WTC11 (cell line): ENCODE results near the gene CABLES1. TPM values are rescaled to one million over a fixed set of nuclear protein-coding genes. Genes with fewer than 3 reads are reported as not detected.
A peak's percentile ranks its signal among the peaks of the same experiment; 100 is the strongest.

Source experiments
- ATAC-seq: fragments of 200-7000 bp; cut with Tn5 transposase; 2 replicates; pipeline ENCODE4 v1.10.0; 2021; ENCODE audit warnings: mild to moderate bottlenecking, moderate library complexity
- CTCF ChIA-PET: fragments of 300-600 bp; sonication (Branson Sonifier 250); formaldehyde crosslinking; loops from one replicate; lab custom pipeline; 2021; ENCODE audit warnings: antibody characterized with exemption; lab: Charles Lee
- POLR2A ChIA-PET: fragments of 350-600 bp; sonication (Branson Sonifier 250); formaldehyde crosslinking; loops from one replicate; lab custom pipeline; 2021; ENCODE audit warnings: antibody characterized with exemption; lab: Charles Lee
- DNase-seq: peaks from one replicate; pipeline ENCODE4 v3.0.0; 2021; ENCODE audit warnings: low spot score
- H3K27ac Mint-ChIP-seq: 2 replicates; pipeline ENCODE4 v1.8.0; 2021; ENCODE audit warnings: mixed read lengths
- H3K27me3 Mint-ChIP-seq: 2 replicates; pipeline ENCODE4 v1.8.0; 2021; ENCODE audit warnings: low read depth, mild to moderate bottlenecking, moderate library complexity, mixed read lengths
- H3K36me3 Mint-ChIP-seq: 2 replicates; pipeline ENCODE4 v1.8.0; 2021; ENCODE audit warnings: mixed read lengths
- H3K4me1 Mint-ChIP-seq: 2 replicates; pipeline ENCODE4 v1.8.0; 2022; ENCODE audit warnings: mixed read lengths
- H3K4me3 Mint-ChIP-seq: 2 replicates; pipeline ENCODE4 v1.8.0; 2021; ENCODE audit warnings: mild to moderate bottlenecking, moderate library complexity, mixed read lengths
- H3K9me3 Mint-ChIP-seq: 2 replicates; pipeline ENCODE4 v1.8.0; 2021; ENCODE audit warnings: mixed read lengths
- CTCF ChIP-seq: fragments of 200-600 bp; IDR thresholded peaks from 2 replicates; pipeline ENCODE4 v1.8.0; 2022; ENCODE audit warnings: antibody characterized with exemption
- ERG ChIP-seq: fragments of 250-450 bp; sonication (Bioruptor Pico); IDR thresholded peaks from 2 replicates; pipeline ENCODE4 v1.8.0; 2021; ENCODE audit warnings: mild to moderate bottlenecking
- ESRRA ChIP-seq: sonication (generic); formaldehyde crosslinking; IDR thresholded peaks from 2 replicates; pipeline ENCODE4 v1.8.1; 2022; ENCODE audit warnings: mild to moderate bottlenecking, missing genetic modification reagents, borderline replicate concordance
- FOXJ3 ChIP-seq: sonication (generic); formaldehyde crosslinking; IDR thresholded peaks from 2 replicates; pipeline ENCODE4 v1.9.0; 2021; ENCODE audit warnings: missing genetic modification reagents, mild to moderate bottlenecking, borderline replicate concordance
- FOXP4 ChIP-seq: sonication (generic); formaldehyde crosslinking; IDR thresholded peaks from 2 replicates; pipeline ENCODE4 v1.8.0; 2022; ENCODE audit warnings: mild to moderate bottlenecking, missing genetic modification reagents
- IRF1 ChIP-seq: sonication (generic); formaldehyde crosslinking; IDR thresholded peaks from 2 replicates; pipeline ENCODE4 v1.8.0; 2023; ENCODE audit warnings: missing genetic modification reagents
- MAX ChIP-seq: sonication (generic); formaldehyde crosslinking; IDR thresholded peaks from 2 replicates; pipeline ENCODE4 v1.8.0; 2022; ENCODE audit warnings: mild to moderate bottlenecking, missing genetic modification reagents
- NR1H2 ChIP-seq: sonication (generic); formaldehyde crosslinking; IDR thresholded peaks from 2 replicates; pipeline ENCODE4 v1.9.0; 2021; ENCODE audit warnings: mild to moderate bottlenecking, moderate library complexity, missing genetic modification reagents
- NR2C2 ChIP-seq: sonication (generic); formaldehyde crosslinking; IDR thresholded peaks from 2 replicates; pipeline ENCODE4 v1.8.0; 2022; ENCODE audit warnings: mild to moderate bottlenecking, missing genetic modification reagents
- OVOL2 ChIP-seq: fragments of 250-450 bp; sonication (Bioruptor Pico); IDR thresholded peaks from 2 replicates; pipeline ENCODE4 v1.9.0; 2021; ENCODE audit warnings: mild to moderate bottlenecking, borderline replicate concordance
- PREB ChIP-seq: sonication (generic); formaldehyde crosslinking; IDR thresholded peaks from 2 replicates; pipeline ENCODE4 v1.8.1; 2022; ENCODE audit warnings: mild to moderate bottlenecking, missing genetic modification reagents, moderate library complexity, borderline replicate concordance
- RORB ChIP-seq: fragments of 250-450 bp; sonication (Bioruptor Pico); IDR thresholded peaks from 2 replicates; pipeline ENCODE4 v1.9.0; 2021; ENCODE audit warnings: mild to moderate bottlenecking
- TCF7 ChIP-seq: sonication (generic); formaldehyde crosslinking; IDR thresholded peaks from 2 replicates; pipeline ENCODE4 v1.8.0; 2022; ENCODE audit warnings: mild to moderate bottlenecking, low read depth, missing genetic modification reagents, moderate library complexity
- TEAD1 ChIP-seq: sonication (generic); formaldehyde crosslinking; IDR thresholded peaks from 2 replicates; pipeline ENCODE4 v1.8.0; 2022; ENCODE audit warnings: mild to moderate bottlenecking, missing genetic modification reagents
- USF2 ChIP-seq: sonication (generic); formaldehyde crosslinking; IDR thresholded peaks from 2 replicates; pipeline ENCODE4 v1.8.1; 2023; ENCODE audit warnings: mild to moderate bottlenecking, missing genetic modification reagents, moderate library complexity
- ZBTB21 ChIP-seq: sonication (generic); formaldehyde crosslinking; IDR thresholded peaks from 2 replicates; pipeline ENCODE4 v1.8.1; 2023; ENCODE audit warnings: mild to moderate bottlenecking, missing genetic modification reagents, borderline replicate concordance
- ZSCAN18 ChIP-seq: fragments of 250-450 bp; sonication (Bioruptor Pico); IDR thresholded peaks from 2 replicates; pipeline ENCODE4 v2.1.2; 2022; ENCODE audit warnings: mild to moderate bottlenecking, moderate library complexity
- total RNA-seq: library from RNA; stranded (reverse); gene quantifications from 3 replicates; pipeline ENCODE4 v1.2.3, GENCODE V29; 2021

The CABLES1 gene
- total RNA-seq, 1 experiment from 2014 or later, result 17.0 TPM

- no peak for TF ChIP-seq ESRRA (CRISPR knock-in tag)
- no peak for TF ChIP-seq FOXP4 (CRISPR knock-in tag)
- TF ChIP-seq OVOL2 (CRISPR knock-in tag), result no peak
Measured at GRCh38 chr18:23250893-23251656, 115.8 kb downstream of the CABLES1 start (continued).

GRCh38 chr18:23253630-23254029 lies 118.3 kb downstream of the CABLES1 start:
- no peak overlapping the region for H3K4me3 Mint-ChIP-seq
- CTCF ChIA-PET, result no interaction called here
- DNase-seq, result no peak
- peak overlapping the region; percentile 42; the same call in 1 of the 2 replicates for H3K27ac Mint-ChIP-seq
- no peak for ATAC-seq
- peaks cover 18% of the 10 kb centered on the region for H3K4me1 Mint-ChIP-seq
- H3K9me3 Mint-ChIP-seq, result peaks cover 9% of the 10 kb centered on the region
- H3K36me3 Mint-ChIP-seq, result peaks cover 91% of the 10 kb centered on the region
- TF ChIP-seq RORB (CRISPR knock-in tag), result no peak
- no peak for TF ChIP-seq MAX (CRISPR knock-in tag)
- TF ChIP-seq TCF7 (CRISPR knock-in tag), result no peak
- TF ChIP-seq CTCF, result no peak
- TF ChIP-seq ZSCAN18, result no peak
- no peak for TF ChIP-seq NR1H2 (CRISPR knock-in tag)
- no peak for TF ChIP-seq USF2 (CRISPR knock-in tag)
- no peak for TF ChIP-seq TEAD1 (CRISPR knock-in tag)
- TF ChIP-seq IRF1 (CRISPR knock-in tag), result no peak
- no peak for TF ChIP-seq ERG (CRISPR knock-in tag)
- TF ChIP-seq ZBTB21 (CRISPR knock-in tag), result no peak
- no peak for TF ChIP-seq FOXJ3 (CRISPR knock-in tag)
- no peak for TF ChIP-seq PREB (CRISPR knock-in tag)
- TF ChIP-seq NR2C2 (CRISPR knock-in tag), result no peak
- POLR2A ChIA-PET, result no interaction called here
- no peaks in the 10 kb centered on the region for H3K27me3 Mint-ChIP-seq
